Skin of body (tissue), 2 donors: ENCODE results near the gene CD6. TPM values are rescaled to one million over a fixed set of nuclear protein-coding genes. Genes with fewer than 3 reads are reported as not detected.

Experiments
- DNase-seq: peaks from one replicate; lab custom pipeline; 2025; lab: John Stamatoyannopoulos, UW
- total RNA-seq: library from RNA; depleted of rRNA; stranded (reverse); fragments of >200 nt; gene quantifications from one replicate; pipeline ENCODE4 v1.2.3, GENCODE V29; 2014

Gene CD6
- total RNA-seq, 1 donor from 2014 or later, result 0.39 TPM

DNA sequence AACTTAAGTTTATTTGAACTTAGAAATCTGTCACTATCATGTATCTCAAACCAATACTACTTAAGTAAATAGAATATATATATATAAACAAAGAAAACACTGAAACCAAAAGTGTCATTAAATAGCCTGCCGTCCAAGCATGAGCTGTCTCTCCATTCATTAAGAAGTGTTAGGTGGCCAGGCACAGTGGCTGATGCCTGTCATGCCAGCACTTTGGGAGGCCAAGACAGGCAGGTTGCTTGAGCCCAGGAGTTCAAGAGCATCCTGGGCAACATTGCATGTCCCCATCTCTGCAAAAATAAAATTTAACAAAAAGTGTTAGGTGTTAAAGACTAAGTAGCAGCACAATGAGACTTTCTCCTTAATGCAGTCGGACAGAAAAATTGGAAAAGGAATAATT lies 14.0 kb downstream of the CD6 start:
- no peak for DNase-seq

DNA sequence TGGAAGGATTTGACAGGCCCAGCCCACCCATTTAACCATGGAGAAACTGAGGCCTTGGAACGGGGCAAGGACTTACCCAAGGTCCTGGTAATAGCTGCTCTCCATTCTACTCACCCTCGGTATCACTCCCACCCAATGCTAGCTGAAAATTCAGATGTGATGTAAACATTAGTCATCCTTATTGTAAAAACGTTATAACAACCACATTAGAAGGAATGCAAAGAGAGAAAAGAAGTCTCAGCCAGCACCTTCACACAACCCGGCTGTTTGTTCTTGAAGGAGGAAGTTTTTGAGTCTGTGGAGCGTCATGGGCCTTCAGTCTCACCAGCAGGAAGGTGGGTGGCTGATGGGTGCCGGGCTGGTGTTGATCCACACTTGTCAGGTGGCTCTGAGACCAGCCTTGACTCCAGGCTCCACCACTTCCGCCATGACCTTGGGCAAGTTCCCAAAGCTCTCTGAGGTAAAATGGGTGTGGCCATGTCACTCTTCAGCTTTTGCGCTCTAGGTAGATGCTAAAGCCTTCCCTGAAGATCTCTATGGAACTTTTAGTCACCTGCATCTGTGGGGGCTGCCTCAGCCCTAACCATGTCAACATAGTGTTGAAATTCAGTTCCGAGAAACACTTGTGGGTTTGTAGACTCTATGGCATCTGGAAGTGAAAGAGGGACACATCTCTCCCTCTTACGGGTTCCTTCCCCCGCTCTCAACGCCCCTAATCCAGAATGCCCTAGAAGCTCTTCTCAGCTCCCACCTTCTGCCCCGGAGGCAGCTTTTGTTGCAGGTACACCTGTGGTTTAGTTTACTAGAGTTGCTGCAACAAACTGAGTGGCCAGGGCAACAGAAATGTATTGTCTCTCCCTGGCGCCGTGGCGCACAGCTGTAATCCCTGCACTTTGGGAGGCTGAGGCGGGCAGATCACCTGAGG lies 14.8 kb downstream of the CD6 start:
- DNase-seq, result no peak

DNA sequence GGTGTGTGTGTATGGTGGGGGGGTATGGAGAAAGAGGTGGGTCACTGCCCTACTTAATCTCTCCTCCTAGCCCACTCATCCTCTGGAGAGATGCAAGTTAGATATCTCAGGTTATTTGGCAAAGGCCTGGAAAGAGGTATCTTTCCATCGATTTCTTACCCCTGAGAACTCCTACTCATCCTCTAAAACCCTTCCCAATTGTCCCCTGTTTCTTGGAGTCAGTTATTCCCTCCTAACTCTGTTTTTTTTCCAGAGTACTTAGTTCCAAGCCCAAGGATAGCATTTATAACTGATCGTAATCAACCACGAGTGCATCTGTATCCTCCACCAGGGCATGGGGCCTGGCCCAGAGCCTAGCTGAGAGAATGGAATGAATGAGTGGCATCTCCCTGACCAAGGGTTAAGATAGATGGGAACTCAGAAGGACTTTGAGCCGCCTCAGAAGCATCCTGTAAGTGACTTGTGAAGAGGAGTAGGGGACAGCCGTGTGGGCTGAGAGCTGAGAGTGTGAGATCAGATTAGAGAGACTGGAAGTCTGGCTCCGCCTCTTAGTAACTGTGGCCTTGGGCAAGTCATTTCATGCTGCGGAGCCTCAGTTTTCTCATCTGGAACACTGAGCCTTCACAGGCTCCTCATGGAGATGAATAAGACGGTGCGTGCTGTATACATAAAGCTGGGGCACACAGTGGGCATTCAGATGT lies 16.2 kb downstream of the CD6 start:
- no peak for DNase-seq

DNA sequence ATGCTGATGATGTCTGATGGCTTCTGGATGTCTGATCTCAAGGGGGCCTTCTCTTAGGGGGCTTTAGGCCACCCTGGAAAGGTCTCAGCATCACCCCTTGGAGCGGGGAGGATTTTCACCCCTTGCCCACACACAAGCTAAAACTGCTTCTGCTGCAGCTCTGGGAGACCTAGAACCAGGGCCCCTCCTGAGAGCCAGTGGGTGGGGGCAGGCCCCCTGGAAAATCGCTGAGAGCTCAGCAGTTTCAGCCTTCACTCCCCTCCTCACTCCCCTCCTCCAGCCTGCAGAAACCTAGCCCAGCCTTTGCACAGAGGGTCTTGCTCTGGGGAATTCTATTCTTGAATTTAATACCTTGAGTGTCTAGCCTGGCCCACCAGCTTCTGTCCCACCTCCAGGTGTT lies 17.2 kb downstream of the CD6 start:
- no peak for DNase-seq

DNA sequence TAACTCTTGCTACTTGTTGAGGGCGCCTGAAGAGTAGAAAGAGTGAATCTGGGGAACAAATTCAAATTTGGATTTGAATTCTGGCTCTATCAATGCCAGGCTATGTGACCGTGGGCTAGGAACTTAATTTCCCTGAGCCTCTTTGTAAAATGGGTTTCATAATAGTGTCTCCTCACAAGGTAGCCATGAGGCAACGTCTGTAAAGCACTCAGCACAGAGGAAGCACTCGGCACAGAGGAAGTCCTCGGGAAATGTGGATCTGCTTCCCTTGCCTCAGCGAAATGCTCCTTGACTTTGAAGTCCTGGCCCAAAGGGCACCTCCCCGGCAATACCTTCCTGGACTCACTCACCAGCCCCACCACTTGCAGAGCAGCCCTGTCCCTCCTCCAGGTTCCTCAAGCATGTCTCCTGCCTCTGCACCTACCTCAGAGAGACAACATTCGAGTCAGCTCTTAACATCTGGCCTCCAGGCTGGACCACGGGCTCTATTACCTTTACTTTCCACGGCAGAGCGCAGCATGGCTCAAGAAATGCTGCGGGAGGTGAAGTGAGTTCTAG lies 17.7 kb downstream of the CD6 start:
- DNase-seq, result no peak

DNA sequence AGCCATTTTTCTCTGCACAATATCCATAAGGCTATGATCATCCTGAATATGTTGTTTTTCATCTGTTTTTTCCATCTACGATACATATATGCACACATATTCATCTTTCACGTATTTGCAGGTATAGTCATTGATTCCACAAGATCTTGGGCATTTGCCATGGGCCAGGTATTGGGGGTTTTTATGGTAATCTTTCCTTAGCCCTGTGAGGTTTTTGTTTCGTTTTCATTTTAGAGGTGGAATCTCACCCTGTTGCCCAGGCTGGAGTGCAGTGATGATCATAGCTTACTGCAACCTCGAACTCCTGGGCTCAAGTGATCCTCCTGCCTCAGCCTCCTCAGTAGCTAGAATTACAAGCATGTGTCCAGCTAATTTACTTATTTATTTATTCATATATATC lies 20.0 kb downstream of the CD6 start:
- DNase-seq, result no peak

DNA sequence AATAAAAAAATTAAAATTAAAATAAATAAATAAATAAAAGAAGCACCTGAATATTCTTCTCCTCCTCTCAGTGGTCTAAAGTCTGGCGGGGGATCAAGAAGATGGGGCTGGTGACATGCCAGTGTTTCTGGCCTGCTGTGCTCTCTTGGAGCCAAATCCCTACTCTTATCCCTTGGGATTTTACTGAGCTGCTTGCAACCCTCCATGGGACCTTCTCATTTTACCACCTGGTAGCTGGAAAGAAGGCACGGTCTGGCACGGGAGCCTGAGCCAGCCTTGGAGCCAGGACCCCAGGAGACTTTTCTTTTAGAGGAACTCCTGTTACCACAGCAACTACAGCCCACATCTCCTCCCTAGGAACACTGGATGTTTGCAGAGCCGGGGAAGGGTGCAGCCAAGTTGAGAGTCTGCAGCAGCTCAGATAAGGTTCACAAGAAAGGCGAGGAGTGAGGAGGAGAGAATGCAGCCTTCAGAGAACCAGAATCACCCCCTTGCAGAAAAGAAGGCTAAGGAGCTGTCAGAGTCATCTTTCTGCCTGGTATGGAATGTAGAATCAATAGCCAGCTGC lies 21.4 kb downstream of the CD6 start:
- DNase-seq, result no peak

DNA sequence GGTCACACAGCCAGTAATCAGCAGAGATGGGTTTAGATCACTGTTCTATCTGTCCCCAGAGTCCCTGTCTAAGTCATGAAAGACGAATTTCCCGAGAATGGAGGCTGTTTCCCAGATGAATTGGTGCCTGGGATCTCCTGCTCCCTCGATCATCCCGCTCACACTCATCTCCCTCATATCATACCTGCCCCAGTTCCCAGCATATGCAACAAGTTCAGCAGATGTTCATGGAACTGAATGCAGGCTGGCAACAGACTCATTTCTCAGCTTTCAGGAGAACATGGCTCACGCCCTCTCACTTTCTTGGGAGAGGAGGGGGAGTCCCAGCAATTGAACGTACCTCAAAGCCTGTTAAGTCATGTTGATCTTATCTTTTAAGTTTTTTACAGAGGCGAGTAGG lies 22.1 kb downstream of the CD6 start:
- DNase-seq, result no peak

DNA sequence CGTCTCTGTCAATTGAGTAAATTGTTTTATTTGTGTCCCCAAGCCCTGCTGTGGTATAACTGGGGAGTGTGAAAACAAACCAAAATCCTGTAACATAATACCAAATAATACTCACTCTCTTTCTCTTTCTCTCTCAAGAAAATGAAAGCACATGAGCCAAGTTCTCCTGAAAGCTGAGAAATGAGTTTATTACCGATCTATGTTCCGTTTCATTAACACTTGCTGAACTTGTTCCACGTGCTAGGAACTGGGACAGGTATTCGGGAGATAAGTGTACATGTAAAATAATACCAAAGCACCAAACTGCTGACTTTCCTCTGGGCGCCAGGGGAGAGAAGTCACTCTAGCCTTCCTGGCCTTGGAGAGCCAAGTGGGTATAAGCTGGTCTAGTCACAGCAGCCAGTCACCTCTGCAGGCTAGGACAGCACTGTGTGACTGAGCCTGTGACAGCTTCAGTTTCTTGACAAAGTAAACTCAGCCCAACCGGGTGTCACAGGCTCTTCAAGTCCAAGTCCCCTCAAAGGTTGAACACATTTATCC lies 23.1 kb downstream of the CD6 start:
- DNase-seq, result no peak

DNA sequence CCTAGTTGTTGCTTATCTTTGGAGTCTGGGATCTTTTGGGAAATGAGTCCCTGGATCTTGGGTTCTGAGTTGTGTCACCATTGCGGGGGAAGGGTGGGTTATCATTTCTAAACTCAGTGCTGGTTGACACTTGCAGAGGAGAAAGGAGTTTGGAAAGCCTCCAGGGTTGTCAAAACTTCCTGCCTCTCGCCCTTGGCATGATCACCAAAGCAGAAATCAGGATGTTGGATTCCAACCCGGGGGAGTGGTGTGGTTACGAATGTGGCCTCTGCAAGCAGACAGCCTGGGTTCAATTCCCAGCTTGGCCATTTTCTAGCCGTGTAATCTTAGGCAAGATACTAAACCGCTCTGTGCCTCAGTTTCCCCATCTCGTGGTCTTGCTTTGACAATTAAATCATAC lies 24.3 kb downstream of the CD6 start:
- DNase-seq, result no peak

DNA sequence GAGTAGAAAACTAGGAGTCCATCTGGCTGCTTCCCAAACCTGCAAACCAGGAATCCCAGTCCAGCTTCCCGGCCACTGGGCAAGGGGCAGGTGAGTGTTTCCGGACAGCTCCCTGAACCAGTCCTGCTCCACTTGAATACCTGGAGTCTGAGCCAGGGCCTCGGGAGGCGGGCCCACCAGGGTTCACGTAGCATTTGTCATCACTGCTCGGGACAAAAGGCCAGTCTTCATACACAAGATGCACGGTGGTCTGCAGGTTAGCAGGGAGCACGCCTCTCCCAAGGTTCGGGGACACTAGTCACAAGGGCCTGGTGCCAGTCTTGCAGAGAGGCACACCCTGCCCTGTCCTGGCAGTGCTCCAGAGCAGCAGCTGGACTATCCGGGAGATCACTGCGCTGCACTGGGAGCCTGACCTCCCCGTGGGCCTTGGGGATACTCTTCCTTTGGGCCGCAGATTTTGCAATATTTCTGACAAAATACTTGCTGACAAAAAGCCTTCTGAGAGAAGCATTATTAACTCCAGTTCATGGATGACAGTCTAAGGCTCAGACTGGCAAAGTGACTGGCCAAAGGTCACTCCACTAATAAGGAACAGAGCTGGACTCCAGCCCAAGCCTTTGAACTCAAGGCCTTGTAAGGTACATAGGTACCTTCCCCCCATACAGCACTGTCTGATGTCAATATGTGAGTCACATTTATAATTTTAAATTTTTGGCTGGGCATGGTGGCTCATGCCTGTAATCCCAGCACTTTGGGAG lies 25.1 kb downstream of the CD6 start:
- DNase-seq, result no peak

DNA sequence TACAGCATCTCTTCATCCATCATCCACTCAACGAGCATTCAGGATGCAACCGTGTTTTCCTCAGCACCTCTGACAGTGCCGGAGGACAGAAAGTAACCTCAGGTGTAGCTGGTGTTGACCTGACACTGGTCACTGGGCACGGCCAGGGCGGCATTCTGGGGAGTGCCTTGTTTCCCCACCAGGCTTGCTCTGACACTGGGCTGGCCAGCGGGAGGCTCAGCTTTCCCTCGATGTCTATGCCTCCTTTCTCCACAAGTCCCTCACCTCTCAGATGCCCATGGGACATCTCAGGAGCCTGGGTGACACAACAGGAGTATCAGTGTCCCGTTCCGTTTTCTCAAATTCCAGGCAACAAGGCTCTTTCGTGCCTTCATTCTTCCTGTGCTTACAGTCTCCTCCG lies 28.9 kb downstream of the CD6 start:
- no peak for DNase-seq

DNA sequence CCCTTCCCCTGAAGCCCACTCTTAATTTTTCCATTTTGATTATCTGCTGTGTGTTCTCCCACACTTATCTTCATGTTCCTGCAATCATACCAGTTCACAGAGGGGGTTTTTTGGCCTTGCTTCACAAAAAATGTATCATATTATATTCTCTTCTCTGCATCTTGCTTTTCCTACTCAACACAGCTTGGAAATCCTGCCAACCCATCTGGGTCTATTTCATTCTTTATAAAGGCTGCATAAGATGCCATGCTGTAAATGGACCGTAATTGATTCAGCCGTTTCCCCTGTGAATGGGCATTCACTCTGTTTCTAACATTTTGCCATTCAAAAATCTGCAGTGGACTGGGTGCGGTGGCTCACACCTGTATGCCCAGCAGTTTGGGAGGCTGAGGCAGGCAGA lies 30.5 kb downstream of the CD6 start:
- DNase-seq, result no peak

DNA sequence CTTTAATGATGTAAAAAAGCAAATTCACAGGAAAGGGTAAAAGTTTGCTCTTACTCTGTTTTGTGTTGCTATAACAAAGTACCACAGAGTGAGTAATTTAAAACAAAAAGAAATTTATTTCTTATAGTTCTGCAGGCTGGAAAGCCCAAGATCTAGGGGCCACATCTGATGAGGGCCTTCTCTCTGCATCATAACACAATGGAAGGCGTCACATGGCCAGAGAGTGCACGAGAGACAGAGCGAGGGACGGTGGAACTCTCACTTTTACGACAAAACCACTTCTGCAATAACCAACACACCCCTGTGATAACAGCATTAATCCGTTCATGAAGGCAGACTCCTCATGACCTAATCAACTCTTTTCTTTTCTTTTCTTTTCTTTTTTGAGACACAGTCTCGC lies 31.1 kb downstream of the CD6 start:
- no peak for DNase-seq

DNA sequence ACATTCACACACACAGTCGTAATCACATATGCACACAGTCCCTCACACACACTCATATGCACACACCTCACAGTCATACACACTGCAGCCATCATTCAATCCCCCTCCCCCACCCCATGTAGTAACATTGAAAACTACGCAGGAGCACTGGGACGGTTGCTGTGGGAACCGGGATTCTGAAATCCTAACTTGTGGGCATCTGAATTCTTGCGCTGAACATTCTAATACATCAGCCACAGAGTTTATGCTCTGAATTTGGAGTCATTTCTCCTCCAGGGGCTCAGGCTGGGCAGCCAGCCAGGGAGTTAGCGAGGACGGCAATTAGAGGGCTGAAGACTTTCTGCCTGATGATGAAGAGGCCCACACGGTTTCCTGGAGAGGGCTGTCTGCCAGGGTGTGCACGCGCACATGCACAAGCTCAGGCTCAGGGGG lies 32.7 kb downstream of the CD6 start:
- peak; percentile 71 for DNase-seq

DNA sequence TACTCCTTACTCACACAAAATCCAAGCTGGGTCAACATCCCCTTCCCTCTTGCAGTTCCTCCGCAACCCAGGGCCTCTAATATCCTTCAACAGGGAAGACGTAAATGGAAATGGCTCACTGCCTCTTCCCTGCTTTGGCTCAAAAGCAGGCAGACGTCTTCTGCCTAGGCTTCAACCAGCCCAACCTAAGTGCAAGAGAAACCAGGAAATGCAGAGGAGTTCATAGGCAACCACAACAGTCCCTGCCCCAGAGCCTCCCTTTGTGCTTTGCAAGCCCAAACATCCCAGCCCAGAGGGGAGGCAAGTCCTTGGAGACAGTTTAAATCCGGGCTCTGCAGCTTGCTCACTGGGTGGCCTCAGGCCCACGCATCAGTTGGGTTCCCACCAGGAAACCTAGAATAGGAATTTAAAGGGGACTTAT lies 33.3 kb downstream of the CD6 start:
- peak; percentile 18 for DNase-seq

DNA sequence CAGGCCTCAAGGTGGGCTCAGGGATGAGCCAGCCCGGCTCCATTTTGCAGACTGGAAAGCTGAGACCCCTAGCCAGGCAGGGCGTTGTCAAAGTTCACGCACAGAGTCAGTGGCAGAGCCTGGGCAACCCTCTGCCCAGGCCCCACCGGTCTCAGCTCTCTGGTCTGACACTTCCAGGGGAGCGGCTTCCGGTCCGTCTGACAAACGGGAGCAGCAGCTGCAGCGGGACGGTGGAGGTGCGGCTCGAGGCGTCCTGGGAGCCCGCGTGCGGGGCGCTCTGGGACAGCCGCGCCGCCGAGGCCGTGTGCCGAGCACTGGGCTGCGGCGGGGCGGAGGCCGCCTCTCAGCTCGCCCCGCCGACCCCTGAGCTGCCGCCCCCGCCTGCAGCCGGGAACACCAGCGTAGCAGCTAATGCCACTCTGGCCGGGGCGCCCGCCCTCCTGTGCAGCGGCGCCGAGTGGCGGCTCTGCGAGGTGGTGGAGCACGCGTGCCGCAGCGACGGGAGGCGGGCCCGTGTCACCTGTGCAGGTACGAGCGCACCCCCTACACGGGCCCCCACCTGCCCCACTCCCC lies 36.0 kb downstream of the CD6 start:
- no peak for DNase-seq

DNA sequence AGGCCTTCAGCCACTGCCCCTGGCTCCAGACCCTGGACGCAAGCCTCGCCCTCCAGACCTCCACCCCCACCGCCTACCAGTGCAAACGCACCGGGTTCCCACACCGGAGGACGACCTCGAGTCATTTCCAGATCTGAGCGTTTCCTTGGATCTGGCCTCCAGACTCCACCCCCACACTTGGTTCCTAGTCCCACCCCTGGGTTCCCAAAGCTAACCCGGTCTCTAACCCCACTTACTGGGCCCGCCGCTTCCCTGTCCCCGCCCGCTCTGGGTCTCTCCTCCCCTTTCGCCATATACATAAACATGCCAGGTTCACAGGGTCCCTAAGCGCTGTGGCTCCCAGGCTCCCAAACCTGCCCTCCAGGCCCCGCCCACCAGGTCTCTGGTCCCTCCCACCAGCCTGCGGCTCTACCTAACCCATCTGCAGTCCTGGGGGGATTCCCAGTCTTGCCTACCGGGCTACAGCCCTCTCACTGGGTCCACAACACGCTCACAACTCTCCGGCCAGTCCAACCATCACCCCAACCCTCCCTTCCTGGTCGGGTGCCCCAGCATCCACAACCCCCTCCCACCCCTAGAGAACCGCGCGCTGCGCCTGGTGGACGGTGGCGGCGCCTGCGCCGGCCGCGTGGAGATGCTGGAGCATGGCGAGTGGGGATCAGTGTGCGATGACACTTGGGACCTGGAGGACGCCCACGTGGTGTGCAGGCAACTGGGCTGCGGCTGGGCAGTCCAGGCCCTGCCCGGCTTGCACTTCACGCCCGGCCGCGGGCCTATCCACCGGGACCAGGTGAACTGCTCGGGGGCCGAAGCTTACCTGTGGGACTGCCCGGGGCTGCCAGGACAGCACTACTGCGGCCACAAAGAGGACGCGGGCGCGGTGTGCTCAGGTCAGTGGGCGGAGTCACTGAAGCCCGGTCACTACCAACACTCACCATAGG lies 36.7 kb downstream of the CD6 start:
- no peak for DNase-seq

DNA sequence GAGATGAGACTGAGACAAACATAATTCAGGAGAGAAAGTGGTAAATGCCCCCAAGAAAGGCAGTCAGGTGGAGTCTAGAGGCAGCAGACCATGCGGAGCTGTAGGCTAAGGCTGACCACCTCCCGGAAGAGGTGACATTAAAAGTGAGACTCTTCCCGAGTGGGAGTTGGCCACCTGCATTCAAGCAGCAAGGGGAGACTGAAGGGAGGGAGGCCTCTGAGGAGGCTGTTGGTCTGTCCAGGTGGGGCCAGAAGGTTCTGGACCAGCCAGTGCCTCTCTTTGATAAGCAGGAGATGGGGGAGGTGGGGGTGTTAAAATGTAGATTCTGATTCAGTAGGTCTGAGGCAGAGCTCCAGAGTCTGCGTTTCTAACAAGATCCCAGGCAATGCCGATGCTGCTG lies 37.5 kb downstream of the CD6 start:
- DNase-seq, result no peak
